GM21576 (cell line): Measurements from ENCODE around the gene GALNT17.
"Not testable (repeated sequence)": the region's sequence is repeated elsewhere in the genome, so short reads cannot be mapped to it uniquely, and the experiment has no call there.

ENCODE experiments used
- ATAC-seq: cut with Tn5 transposase; IDR thresholded peaks from one replicate; pipeline ENCODE4 v1.9.1; 2021; ENCODE audit warnings: mild to moderate bottlenecking, moderate library complexity; ENCODE audit not compliant: unreplicated experiment

The GALNT17 gene

DNA sequence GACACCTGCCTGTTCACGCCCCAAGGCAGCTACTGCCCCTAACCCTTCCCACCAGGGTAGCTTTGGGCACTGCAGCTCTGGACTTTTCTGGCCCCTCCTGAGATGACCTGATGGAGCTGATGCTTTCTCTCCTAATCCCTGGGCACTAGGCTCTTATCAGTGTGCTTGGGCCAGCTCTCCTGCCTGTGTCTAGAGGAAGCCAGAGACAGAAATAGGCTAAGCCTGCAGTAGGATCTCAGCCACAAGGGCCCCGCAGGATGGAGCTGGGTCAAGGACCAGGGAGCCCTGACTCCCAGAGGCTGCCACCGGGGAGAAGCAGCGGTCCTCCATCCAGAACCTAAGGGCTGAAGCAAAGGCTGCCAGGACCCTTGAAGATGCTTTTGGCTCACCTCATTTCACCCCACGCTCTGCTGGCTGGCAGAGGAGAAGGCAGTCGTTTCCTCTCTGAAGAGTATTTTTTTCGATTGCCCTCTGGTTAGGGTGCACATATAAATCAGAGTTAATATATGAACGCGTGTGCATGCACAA is 580.8 kb downstream of the GALNT17 start:
- no peak for ATAC-seq

DNA sequence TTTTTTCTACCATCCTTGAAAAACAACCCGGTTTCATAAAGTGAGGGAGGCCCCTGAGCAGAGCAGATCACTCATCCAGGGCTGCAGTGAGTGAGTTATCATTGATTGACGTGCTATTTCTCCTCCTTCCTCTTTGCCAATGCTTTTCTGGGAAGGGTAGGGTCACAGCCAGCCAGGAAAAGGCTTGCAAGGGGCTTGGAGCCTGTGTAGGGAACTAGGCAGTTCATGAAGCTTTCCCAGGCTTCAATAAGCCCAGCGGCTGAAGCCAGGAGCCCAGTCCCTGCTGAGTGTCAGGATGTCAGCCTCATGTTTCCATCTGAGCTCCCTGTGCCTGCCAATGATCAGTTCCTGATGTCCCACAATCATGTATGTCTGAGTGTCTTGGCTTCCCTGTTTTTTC is 584.7 kb downstream of the GALNT17 start:
- ATAC-seq: no peak

DNA sequence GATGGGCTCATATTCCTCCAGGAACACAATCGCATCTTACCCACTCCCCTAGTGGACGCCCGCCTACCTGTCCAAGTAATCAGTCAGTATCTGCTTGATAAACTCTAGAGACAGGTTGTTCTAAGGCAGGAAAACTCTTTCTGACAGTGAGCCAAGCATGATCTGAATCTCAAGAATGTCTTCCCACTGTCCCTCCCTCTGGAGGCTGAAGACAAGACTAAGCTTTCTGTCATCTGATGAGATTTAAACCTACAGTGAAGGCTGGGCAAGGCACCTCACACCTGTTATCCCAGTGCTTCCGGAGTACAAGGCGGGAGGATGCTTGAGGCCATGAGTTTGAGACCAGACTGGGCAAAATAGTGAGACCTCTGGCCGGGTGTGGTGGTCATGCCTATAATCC is 586.6 kb downstream of the GALNT17 start:
- ATAC-seq: no peak

DNA sequence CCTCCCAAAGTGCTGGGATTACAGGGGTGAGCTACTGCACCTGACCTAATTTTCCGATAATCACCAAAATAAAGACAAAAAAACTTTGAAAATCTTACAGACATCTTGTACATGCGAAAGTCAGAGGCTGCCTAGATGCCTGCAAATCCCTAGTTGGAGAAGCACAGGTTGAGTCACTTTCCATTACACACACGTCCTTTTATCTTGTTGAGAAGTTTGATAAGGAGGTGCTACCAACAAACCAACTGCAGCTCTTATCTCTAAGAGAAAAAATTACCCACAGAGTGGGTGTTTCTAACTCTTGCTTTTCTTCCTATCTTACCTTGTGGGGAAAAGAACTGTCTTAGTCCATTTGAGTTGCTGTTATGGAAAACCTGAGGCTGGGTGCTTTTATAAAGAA is 589.8 kb downstream of the GALNT17 start:
- ATAC-seq: no peak

DNA sequence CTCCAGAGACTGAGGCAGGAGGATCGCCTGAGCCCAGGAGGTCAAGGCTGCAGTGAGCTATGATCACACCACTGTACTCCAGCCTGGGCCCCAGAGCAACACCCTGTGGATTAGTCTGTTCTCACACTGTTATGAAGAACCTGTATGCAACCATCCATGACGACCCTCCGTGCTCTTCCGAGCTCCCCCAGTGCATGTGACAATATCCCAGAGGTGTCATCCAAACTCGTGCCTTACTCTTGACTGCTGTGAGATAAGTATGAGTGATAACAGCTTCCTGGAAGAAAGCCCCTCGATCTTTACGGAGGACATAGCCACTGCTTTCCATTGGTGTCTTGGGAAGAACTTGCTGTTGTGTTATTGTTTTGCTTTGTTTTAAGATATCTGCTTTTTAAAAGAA is 591.9 kb downstream of the GALNT17 start:
- ATAC-seq: no peak

DNA sequence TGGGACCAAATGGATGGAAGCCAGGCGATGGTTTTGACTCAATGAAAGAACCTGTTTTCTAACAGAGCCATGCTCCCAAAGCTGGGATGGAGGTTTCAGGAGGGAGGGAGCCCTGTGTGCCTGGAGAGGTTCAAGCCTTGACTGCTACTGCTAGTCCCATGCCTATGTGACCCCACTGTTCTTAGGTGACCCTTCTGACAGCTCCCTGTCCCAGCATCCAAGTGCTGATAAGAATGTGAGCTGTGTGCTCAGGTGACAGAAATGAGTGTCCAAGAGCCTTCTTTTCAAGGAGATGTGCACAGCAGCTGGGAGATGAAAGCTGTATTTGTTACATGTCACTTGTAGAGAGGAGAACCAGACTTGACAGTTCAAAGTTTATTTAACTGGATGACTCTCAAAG is 595.4 kb downstream of the GALNT17 start:
- ATAC-seq: no peak

DNA sequence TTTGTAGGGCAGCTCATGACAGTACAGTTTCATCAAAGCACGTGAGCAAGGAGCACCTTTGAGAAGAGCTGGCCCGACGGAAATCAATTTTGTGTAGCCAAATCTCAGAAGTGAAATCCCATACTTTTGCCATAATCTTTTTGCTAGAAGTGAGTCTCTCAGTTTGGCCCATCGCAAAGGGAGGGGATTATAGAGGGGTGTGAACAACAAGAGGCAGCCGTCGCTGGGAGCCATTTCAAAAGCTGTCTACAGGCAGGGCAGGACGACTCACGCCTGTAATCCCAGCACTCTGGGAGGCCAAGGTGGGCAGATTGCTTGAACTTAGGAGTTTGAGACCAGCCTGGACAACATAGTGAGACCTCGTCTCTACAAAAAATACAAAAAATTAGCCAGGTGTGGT is 599.8 kb downstream of the GALNT17 start:
- ATAC-seq: no peak

DNA sequence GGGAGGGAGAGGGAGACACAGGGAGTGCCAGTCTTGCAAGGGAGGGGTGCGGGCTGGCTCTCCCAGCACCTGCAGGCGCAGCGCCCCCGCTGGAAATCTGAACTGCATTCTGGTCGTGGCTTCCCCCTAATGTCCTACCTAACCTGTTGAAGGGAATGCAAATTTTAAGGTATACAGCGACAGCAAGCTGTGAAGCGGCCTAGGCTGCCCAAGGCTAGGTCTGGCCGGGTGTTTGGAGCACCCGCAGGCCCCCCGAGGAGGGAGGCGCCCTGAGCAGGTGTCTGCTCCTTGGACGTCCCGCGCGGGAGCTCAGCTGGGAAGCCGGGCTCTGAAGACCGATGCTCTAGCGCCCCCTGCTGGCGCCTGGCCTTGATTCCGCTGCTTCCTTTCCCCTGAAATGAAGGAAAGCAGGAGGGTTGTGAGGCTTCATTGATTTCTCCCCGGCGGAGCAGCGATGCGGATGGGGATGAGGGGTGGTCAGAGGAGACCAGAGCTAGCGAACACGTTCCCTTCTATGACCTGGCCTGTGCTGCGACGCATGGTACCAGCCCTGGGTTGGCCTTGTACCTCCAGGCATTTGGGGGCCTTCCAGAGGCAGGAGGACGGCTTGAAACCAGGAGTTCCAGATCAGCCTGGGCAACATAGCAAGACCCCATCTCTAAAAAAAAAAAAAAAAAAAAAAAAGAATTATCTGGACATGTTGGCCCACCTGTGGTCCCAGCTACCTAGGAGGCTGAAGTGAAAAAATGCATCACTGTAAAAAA is 601.3 kb downstream of the GALNT17 start:
- ATAC-seq: no peak

DNA sequence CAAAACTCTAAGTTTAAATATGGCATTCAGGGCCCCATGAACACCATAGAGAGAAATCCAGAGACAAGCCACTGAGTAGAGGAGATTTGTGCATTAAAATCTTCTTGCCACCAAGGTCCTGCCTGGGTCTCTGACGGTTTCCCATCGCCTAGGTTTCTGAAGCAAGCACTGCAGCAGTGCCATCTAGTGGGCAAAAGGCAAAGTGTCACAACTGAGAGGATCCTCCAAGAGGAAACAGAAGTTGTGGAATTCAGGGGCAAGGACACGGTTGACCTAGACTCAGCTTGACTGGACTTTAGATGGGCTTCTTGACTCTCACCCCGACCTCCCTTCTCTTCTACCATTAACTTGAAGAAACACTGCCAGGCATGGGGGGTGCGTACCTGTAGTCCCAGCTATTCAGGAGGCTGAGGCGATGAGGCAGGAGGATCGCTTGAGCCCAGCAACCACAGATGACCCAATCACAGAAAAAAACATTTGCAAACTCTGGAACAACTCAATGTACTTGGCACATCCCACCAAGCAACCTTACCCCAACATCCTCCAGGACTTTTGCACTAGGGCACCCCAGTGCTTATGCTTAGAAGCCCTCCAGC is 604.1 kb downstream of the GALNT17 start:
- ATAC-seq: no peak

DNA sequence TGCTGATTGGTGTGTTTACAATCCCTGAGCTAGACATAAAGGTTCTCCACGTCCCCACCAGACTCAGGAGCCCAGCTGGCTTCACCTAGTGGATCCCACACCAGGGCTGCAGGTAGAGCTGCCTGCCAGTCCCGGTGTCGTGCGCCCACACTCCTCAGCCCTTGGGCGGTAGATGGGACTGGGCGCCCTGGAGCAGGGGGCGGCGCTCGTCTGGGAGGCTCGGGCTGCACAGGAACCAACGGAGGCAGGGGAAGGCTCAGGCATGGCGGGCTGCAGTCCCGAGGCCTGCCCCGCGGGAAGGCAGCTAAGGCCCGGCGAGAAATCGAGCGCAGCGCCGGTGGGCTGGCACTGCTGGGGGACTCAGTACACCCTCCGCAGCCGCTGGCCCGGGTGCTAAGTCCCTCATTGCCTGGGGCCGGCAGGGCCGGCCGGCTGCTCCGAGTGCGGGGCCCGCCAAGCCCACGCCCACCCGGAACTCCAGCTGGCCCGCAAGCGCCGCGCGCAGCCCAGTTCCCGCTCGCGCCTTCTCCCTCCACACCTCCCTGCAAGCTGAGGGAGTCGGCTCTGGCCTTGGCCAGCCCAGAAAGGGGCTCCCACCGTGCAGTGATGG is 606.1 kb downstream of the GALNT17 start:
- not testable (repeated sequence) for ATAC-seq

DNA sequence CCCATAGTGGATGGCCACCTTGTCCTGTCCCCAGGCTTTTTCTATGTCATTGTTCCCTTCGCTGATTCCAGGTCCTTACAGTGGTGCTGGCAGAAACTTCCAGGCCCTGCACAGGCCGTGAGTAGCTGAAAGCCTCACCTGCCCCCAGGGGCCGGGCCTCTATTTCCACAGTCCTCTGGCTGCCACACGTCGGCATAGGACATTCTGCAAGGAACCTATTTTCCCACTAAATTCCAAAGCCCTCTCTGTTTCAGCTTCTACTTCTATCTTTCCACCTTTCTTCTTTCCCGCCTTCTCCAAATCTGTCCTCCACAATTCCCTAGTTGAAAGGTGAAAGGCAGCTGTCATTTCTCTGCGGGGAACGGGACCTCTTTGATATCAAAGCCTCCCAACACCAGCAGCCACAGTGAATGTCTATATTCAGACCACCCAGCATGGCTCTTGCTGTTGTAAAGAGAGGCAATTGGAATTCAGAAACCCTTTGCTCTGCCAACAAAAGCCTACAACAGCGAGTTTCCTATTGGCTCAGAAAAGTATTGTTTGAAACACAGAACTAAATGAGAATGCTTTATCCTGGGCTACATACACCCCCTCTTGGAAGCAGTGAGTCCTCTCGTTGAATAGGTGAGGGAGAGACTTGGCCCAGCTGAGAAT is 607.7 kb downstream of the GALNT17 start:
- no peak for ATAC-seq

DNA sequence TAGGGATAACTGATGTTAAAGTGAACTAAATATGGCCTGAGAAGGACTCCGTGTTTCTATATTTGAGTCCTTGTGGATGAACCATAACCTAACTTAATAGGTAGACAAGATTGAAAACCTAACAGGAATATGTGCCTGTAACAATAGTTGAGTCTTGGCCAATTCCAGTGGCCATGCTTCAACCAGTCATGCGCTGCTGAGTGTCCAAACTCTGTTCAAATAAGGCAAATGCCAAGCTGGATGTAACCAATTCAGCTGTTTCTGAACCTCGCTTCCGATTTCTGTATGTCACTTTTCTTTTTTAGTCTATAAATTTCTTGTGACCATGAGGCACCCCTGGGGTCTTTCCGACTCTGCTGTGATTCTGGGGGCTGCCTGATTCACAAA is 608.2 kb downstream of the GALNT17 start:
- no peak for ATAC-seq

DNA sequence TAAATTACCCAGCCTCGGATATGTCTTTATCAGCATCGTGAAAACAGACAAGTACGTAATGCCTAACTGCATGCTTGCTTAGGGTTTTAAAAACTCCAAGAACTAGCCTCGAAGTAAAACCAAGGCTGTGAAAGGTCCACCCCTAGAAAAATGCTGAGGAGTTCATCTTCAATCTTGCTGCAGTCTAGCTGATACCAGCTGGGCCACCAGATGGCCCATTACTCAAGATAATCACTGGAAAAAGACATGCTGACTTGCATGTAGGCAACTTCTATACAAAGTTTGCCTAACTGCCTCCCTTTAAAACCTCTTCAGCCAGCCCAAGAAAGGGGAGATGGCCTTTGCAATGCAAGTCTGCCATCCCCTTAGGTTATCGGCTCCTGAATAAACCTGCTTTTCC is 614.1 kb downstream of the GALNT17 start:
- no peak for ATAC-seq

DNA sequence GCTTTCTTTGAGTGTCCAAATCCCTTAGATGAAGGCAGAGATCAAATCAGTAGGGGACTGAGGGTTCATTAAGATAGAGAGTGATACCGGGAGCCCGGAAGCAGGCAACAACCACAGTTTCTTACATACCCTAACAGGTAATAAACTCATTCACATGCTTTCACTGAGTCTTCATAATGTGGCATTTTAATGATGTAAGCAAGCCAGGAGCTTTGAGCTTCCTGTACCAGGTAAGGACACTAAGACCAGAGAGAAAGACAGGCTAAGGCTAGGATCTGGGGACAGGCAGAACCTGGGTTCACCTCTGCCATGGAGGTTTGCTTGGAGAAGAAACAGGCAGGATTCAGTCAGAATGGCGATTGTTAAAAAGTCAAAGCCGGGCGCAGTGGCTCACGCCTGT is 618.3 kb downstream of the GALNT17 start:
- ATAC-seq: no peak

DNA sequence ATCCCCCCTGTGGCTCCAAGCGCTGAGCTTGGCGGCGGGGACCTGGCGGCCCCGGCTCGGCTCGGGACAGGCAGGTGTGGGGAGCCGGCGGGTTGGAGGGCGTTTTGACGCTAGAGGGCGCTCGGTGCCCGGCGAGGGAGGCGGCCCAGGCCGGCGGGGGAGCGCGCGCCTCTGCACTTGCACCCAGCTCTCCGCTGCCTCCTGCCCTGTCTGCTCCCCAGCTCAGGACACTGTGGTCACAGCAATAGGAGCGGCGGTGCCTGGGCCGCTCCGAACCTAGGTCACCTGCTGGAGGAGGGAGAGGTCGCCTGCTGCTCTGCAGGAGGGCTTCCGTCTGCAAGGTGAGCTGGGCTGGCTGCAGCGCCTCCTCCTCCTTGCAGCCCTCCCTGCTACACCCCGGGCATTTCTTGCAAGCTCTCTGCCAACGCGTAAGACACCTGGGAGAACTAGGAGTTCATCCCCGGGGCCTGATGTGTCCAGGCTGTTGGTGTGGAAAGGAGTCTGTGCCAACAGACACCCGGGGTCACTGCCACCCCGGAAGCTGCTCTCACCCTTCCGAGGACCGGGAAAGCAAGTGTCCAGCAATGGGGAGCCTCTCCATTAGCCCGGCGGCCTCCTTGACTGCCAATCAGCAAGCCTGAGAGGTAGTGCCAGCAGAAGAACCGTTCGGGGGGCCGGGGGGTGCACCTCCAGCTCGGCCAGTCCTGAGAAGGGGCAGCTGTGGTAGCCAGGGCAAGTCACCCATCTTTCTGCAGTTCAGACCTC is 620.4 kb downstream of the GALNT17 start:
- ATAC-seq: no peak

DNA sequence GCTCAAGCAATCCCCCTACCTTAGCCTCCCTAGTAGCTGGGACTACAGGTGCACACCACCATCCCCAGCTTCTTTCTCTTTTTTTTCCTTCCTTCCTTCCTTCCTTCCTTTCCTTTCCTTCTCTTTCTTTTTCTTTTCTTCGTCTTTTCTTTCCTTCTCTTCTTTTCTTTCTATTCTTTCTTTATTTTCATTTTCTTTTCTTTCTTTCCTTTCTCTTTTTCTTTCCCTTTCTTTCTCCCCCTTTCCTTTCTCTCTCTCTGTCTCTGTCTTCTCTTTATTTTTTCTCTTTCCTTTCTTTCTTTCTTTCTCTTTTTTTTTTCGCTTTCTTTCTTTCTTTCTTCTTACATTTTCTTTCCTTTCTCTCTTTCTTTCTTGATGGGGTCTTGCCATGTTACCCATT is 621.3 kb downstream of the GALNT17 start:
- no peak for ATAC-seq

DNA sequence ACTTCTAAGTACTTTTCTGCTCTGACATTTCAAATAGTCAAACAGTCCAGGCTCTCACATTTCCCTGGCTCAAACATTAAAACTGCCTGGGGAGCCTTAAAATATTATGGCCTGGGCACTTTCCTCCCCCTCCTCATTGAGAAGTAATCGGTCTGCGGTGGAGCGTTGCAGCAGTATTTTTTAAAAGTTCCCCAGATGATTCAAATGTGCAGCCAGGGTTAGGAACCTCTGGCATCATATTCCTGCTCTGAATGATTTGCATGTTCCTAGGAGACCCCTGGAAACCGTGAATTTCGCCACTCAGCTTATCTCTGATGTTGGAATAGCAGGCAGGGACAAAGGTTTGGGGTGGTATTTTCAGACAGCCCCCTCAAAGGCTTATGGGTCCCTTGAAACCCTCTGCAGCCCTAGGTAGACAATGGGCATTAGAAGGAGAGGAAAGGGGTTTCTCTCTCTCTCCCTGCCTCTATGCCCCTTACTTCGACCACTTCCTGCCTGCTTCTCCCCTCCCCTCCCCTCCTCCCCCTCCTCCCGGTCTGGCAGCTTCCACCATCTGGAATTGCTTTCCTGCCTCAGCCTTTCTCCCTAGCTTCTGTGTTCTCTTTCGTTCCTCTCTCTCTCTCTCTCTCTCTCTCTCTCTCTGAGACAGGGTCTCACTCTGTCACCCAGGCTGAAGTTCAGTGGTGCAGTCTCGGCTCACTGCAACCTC is 622.2 kb downstream of the GALNT17 start:
- no peak for ATAC-seq

DNA sequence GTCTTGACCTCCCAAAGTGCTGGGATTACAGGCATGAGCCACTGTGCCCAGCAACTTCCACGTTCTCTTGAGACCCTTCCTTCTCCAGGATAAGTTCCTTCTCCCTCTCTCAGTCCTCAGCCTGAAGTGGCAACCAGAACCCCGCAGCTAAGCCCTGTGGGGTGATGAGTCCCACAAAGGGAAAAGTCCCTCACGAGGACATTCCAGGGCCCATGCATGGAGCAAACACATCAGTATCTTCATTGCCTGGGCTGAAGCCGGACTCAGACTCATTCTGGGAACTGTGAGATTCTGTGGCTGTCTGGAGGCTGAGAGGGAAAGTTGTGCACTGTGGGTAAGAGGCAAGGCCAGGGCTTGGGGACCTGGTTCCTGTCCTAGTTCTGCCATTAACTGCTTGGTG is 622.9 kb downstream of the GALNT17 start:
- ATAC-seq: no peak

DNA sequence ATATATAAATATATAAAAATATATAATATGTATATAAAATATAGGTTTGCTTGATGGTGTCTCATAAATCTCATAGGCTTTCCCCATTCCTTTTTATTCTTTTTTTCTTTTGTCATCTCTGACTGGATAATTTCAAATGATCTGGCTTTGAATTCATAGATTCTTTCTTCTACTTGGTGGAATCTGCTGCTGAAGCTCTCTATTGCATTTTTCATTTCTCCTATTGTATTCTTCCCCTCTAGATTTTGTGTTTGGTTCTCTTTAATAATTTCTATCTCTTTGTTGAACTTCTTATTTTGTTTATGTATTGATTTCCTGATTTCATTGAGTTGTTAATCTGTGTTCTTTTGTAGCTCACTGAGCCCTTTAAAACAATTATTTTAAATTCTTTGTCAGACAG is 629.4 kb downstream of the GALNT17 start:
- no peak for ATAC-seq
